K562 (cell line): Measurements from ENCODE around the gene SPTBN4. TPM values are rescaled to one million over a fixed set of nuclear protein-coding genes. Genes with fewer than 3 reads are reported as not detected.

Experiments
- ATAC-seq: fragments of 200-7000 bp; cut with Tn5 transposase; 3 replicates; pipeline ENCODE4 v1.9.1; 2020; ENCODE audit warnings: moderate library complexity
- BruUV-seq: library from RNA; stranded (reverse); fragments of 400-500 nt; replicated peaks from 2 replicates; lab custom pipeline; 2021; lab: Mats Ljungman, UMichigan
- CTCF ChIA-PET: fragments of 300-600 bp; formaldehyde crosslinking; extraction: SDS; loops from one replicate; lab custom pipeline; 2021; ENCODE audit warnings: low intra/inter-chr PET ratio; lab: Yijun Ruan, JAX
- POLR2A ChIA-PET: fragments of 300-600, 350-650 bp; sonication (Branson Sonifier 250); formaldehyde crosslinking; extraction: SDS; loops from one replicate; lab custom pipeline; 2021; ENCODE audit warnings: antibody characterized with exemption, inconsistent platforms; lab: Yijun Ruan, JAX
- DNase-seq, 4 experiments: peaks; one replicate each; pipeline versions ENCODE4 v3.0.0 to v3.0.0-alpha.2; 2011 to 2018; ENCODE audit warnings: low spot score in 3 of 4, mixed read lengths in 3 of 4; ENCODE audit errors: extremely low read depth in 1 of 4
- FAIRE-seq: peaks from 2 replicates; lab custom pipeline; 2011; peaks lifted over from hg19 to GRCh38; lab: Jason Lieb, UNC
- H2AFZ ChIP-seq: 2 replicates; pipeline ENCODE4 v1.6.0; 2011; ENCODE audit warnings: low read depth, low read length, control low read depth, inconsistent platforms
- H3K27ac ChIP-seq: fragments of 200-600 bp; 3 replicates; pipeline ENCODE4 v1.8.0; 2011; ENCODE audit warnings: low read depth, mild to moderate bottlenecking, control low read depth, inconsistent platforms, low read length, moderate library complexity, mixed read lengths; ENCODE audit errors: extremely low read depth
- H3K27me3 ChIP-seq, 2 experiments: fragments of 300-600 bp in 1 of 2; 2 replicates in 1 of 2; 3 replicates in 1 of 2; pipeline versions ENCODE4 v1.6.0 to v1.8.0; 2011; ENCODE audit warnings: inconsistent platforms in 2 of 2, low read length in 2 of 2, mild to moderate bottlenecking in 1 of 2, mixed read lengths in 1 of 2, moderate library complexity in 1 of 2; ENCODE audit not compliant: control insufficient read depth in 2 of 2, insufficient read depth in 2 of 2
- H3K36me3 ChIP-seq: fragments of 300-600 bp; 3 replicates; pipeline ENCODE4 v1.8.0; 2011; ENCODE audit warnings: mild to moderate bottlenecking, low read length, inconsistent platforms; ENCODE audit not compliant: control insufficient read depth, insufficient read depth
- H3K4me1 ChIP-seq, 2 experiments: fragments of 200-600 bp in 1 of 2; replicated peaks in 1 of 2; 2 replicates in 1 of 2; 3 replicates in 1 of 2; pipeline versions ENCODE4 v1.5.1 to v1.8.0; 2011; ENCODE audit warnings: inconsistent platforms in 2 of 2, low read length in 2 of 2, mild to moderate bottlenecking in 1 of 2, mixed read lengths in 1 of 2, moderate library complexity in 1 of 2; ENCODE audit not compliant: control insufficient read depth in 2 of 2, insufficient read depth in 2 of 2
- H3K4me2 ChIP-seq: 2 replicates; pipeline ENCODE4 v1.6.1; 2011; ENCODE audit warnings: low read length, control low read depth, inconsistent platforms, mixed read lengths; ENCODE audit not compliant: insufficient read depth
- H3K4me3 ChIP-seq: fragments of 200-600 bp; sonication (generic), shearing (Covaris generic); 2 replicates; pipeline ENCODE4 v1.5.1; 2016; ENCODE audit warnings: control low read depth, inconsistent platforms
- H3K79me2 ChIP-seq: fragments of 200-600 bp; 3 replicates; pipeline ENCODE4 v1.8.0; 2011; ENCODE audit warnings: low read length, inconsistent platforms; ENCODE audit not compliant: control insufficient read depth, insufficient read depth
- H3K9ac ChIP-seq, 2 experiments: 2 replicates each; pipeline versions ENCODE4 v1.6.0 to v1.6.1; 2011; ENCODE audit warnings: low read depth in 2 of 2, low read length in 2 of 2, control low read depth in 1 of 2, inconsistent platforms in 1 of 2, mild to moderate bottlenecking in 1 of 2, mixed read lengths in 1 of 2; ENCODE audit not compliant: insufficient read depth in 1 of 2
- H3K9me1 ChIP-seq: one replicate; pipeline ENCODE4 v1.6.0; 2011; ENCODE audit warnings: inconsistent platforms, mild to moderate bottlenecking, low read length, moderate library complexity; ENCODE audit not compliant: control insufficient read depth, insufficient read depth
- H3K9me3 ChIP-seq: replicated peaks from 2 replicates; pipeline ENCODE4 v1.5.1; 2011; ENCODE audit warnings: low read depth, low read length, inconsistent platforms; ENCODE audit not compliant: control insufficient read depth, insufficient read depth
- H4K20me1 ChIP-seq: replicated peaks from 2 replicates; pipeline ENCODE4 v1.6.1; 2011; ENCODE audit warnings: low read length, inconsistent platforms, mixed read lengths; ENCODE audit not compliant: control insufficient read depth, insufficient read depth
- ARNT ChIP-seq, 2 experiments: fragments of 450-650 bp; IDR thresholded peaks; 2 replicates each; pipeline ENCODE4 v1.6.1; 2016; ENCODE audit warnings: mild to moderate bottlenecking in 1 of 2
- BHLHE40 ChIP-seq: IDR thresholded peaks from 2 replicates; pipeline ENCODE4 v1.6.1; 2011; ENCODE audit warnings: low read length, improper control_type of control experiment
- CEBPG ChIP-seq, 3 experiments: fragments of 200-800 bp in 1 of 3; sonication (Bioruptor generic) in 1 of 3; sonication (generic) in 1 of 3; formaldehyde crosslinking in 1 of 3; IDR thresholded peaks in 2 of 3; conservative IDR thresholded peaks in 1 of 3; 2 replicates each; pipeline versions ENCODE4 v1.6.1 to v1.8.0; 2016 to 2022; ENCODE audit warnings: missing compliant biosample characterization in 2 of 3, missing genetic modification characterization in 2 of 3, mild to moderate bottlenecking in 1 of 3, missing genetic modification reagents in 1 of 3
- E2F3 ChIP-seq: fragments of 250-450 bp; sonication (Bioruptor Pico); IDR thresholded peaks from 2 replicates; pipeline ENCODE4 v1.4.0; 2020; ENCODE audit warnings: mild to moderate bottlenecking
- IRF1 ChIP-seq: sonication (generic); formaldehyde crosslinking; IDR thresholded peaks from 2 replicates; pipeline ENCODE4 v1.8.0; 2022; ENCODE audit warnings: missing genetic modification reagents, mild to moderate bottlenecking, borderline replicate concordance
- MEIS2 ChIP-seq: fragments of 450-650 bp; IDR thresholded peaks from 2 replicates; pipeline ENCODE4 v1.6.1; 2014; ENCODE audit warnings: mild to moderate bottlenecking; ENCODE audit not compliant: partially characterized antibody
- MYNN ChIP-seq, 2 experiments: sonication (generic); formaldehyde crosslinking in 1 of 2; IDR thresholded peaks; 2 replicates each; pipeline versions ENCODE4 v1.5.0 to v1.6.1; 2016 to 2020; ENCODE audit warnings: antibody characterized with exemption in 1 of 2, missing genetic modification reagents in 1 of 2
- POLR2G ChIP-seq: fragments of 200-400 bp; formaldehyde crosslinking; IDR thresholded peaks from 2 replicates; pipeline ENCODE4 v1.6.1; 2017; ENCODE audit warnings: low read depth, mild to moderate bottlenecking, antibody characterized with exemption, low read length, moderate library complexity
- RBFOX2 ChIP-seq: fragments of 200-400 bp; formaldehyde crosslinking; IDR thresholded peaks from 2 replicates; pipeline ENCODE4 v1.6.1; 2017; ENCODE audit warnings: low read depth, mild to moderate bottlenecking, low read length, moderate library complexity
- SRF ChIP-seq, 2 experiments: fragments of 250-450, 450-650 bp in 1 of 2; sonication (Bioruptor Pico) in 1 of 2; sonication (generic) in 1 of 2; formaldehyde crosslinking; IDR thresholded peaks; 2 replicates each; pipeline versions ENCODE4 v1.5.0 to v1.5.1; 2020 to 2022; ENCODE audit warnings: mild to moderate bottlenecking in 1 of 2, missing genetic modification reagents in 1 of 2
- ZNF449 ChIP-seq: fragments of 250-450 bp; sonication (Bioruptor Pico); IDR thresholded peaks from 2 replicates; pipeline ENCODE4 v1.8.0; 2022; ENCODE audit warnings: moderate library complexity, mild to moderate bottlenecking, inconsistent platforms
- WGBS: fragments of 100-300 bp; shearing (Covaris generic); methylation state at CpG from one replicate; pipeline ENCODE4 v1.1.6; 2016; ENCODE audit warnings: low coverage, mixed read lengths; ENCODE audit not compliant: insufficient coverage; ENCODE audit errors: missing lambda C conversion rate; 5-methylcytosine and 5-hydroxymethylcytosine counted together
- in situ Hi-C: fragments of 300-500 bp; cut with MboI; formaldehyde crosslinking; loops from 4 replicates; pipeline ENCODE4 v1.15.0; 2018; ENCODE audit warnings: inconsistent platforms, mixed read lengths
- intact Hi-C: fragments of 100-400 bp; cut with micrococcal nuclease; formaldehyde crosslinking; loops from 2 replicates; pipeline ENCODE4 v1.14.2; 2022
- polyA plus RNA-seq, 8 experiments: library from polyadenylated mRNA; depleted of rRNA in 4 of 8; stranded (reverse) in 5 of 8; unstranded in 3 of 8; fragments of >200 nt; fragmentation: Nextera tagmentation in 2 of 8; fragmentation: Illumina TruSeq in 1 of 8; extraction: Ambion mirVana in 2 of 8; extraction: Trizol in 1 of 8; gene quantifications; 2 replicates each; pipeline versions ENCODE4 v1.2.1 to v1.2.3, GENCODE V29; 2011 to 2014; ENCODE audit warnings: inconsistent platforms in 1 of 8, missing spikeins in 1 of 8
- total RNA-seq, 7 experiments: library from RNA; depleted of rRNA in 6 of 7; stranded (reverse); fragments of >200 nt in 6 of 7; fragmentation: Illumina TruSeq in 2 of 7; extraction: Trizol in 2 of 7; gene quantifications; 2 replicates each; pipeline versions ENCODE4 v1.2.1 to v1.2.3, GENCODE V29; 2011 to 2021; ENCODE audit warnings: low replicate concordance in 1 of 7

SPTBN4 gene
- total and polyA plus RNA-seq, 9 of the 15 experiments (the other 6 are each of a cell fraction or from before 2014, with no cell fraction given), result 0.01 to 1.5 (median 0.86) TPM

- Histone ChIP-seq H2AFZ (no peak overlapping the region), H3K4me2 (no peak overlapping the region), H3K36me3 (peaks cover 27% of the 10 kb centered on the region; the same call in 1 of the 3 replicates), H3K9me3 (no peaks in the 10 kb centered on the region), H3K4me3 (no peak overlapping the region), H4K20me1 (no peaks in the 10 kb centered on the region), H3K27ac (no peak overlapping the region), H3K9ac (peak overlapping the region in 1 of 2 experiments; percentile 39; a peak in 1 of 4 replicates), H3K79me2 (no peaks in the 10 kb centered on the region), H3K27me3 (no peaks in the 10 kb centered on the region), H3K9me1 (no peaks in the 10 kb centered on the region), H3K4me1 (peaks cover 7 to 24% of the 10 kb centered on the region in 2 experiments; a peak in 4 of 5 replicates)
- 78% methylated on average over 8 of the region's 14 CpGs for WGBS
- BruUV-seq, result no TSS peak
- ChIA-PET POLR2A (no interaction called here), CTCF (no interaction called here)
- DNase-seq, result no peak
- FAIRE-seq, result no peak
- no peak for ATAC-seq
- in situ Hi-C loops (no loop called here), intact Hi-C loops (no loop called here)
- TF ChIP-seq BHLHE40 (no peak), MYNN (IDR thresholded peaks at IDR 0.05) (no peak), MYNN (CRISPR knock-in tag; IDR thresholded peaks at IDR 0.05) (no peak), ZNF449 (CRISPR knock-in tag) (no peak), MEIS2 (no peak), ARNT (IDR thresholded peaks at IDR 0.05) (no peak), POLR2G (peak; percentile 33), RBFOX2 (peak; percentile 43; the same call in 1 of the 2 replicates), IRF1 (CRISPR knock-in tag) (no peak), SRF (CRISPR knock-in tag; IDR thresholded peaks at IDR 0.05) (no peak), CEBPG (CRISPR knock-in tag; IDR thresholded peaks at IDR 0.05) (no peak), CEBPG (tag; conservative IDR thresholded peaks at IDR 0.05 in 1 of 2, IDR thresholded peaks at IDR 0.05 in 1 of 2) (no peak), E2F3 (CRISPR knock-in tag) (no peak)
Measured at GRCh38 chr19:40583283-40583682, 116.5 kb downstream of the SPTBN4 start.
